PFSK-1 (cell line): ENCODE data around the gene JAG1.

Experiments
- FOXP2 ChIP-seq: optimal IDR thresholded peaks from 2 replicates; pipeline ENCODE3; 2011; ENCODE audit warnings: borderline replicate concordance, control low read depth, inconsistent platforms; ENCODE audit not compliant: insufficient read depth; ENCODE audit errors: extremely low read length, extremely low read depth
- POLR2AphosphoS5 ChIP-seq: IDR thresholded peaks from 2 replicates; pipeline ENCODE4 v1.6.1; 2012; ENCODE audit warnings: low read depth, mild to moderate bottlenecking, control low read depth, low read length, moderate library complexity
- REST ChIP-seq, 2 experiments: IDR thresholded peaks; 2 replicates each; pipeline versions ENCODE4 v1.6.1 to v1.8.0; 2011 to 2012; ENCODE audit warnings: low read depth in 2 of 2, low read length in 2 of 2, control low read depth in 1 of 2, inconsistent platforms in 1 of 2, mild to moderate bottlenecking in 1 of 2, moderate library complexity in 1 of 2; ENCODE audit not compliant: insufficient read depth in 1 of 2
- SIN3A ChIP-seq: IDR thresholded peaks from 2 replicates; pipeline ENCODE4 v1.6.1; 2012; ENCODE audit warnings: mild to moderate bottlenecking, low read length, moderate library complexity, borderline replicate concordance; ENCODE audit not compliant: insufficient read depth
- TAF1 ChIP-seq: IDR thresholded peaks from 2 replicates; pipeline ENCODE4 v1.6.1; 2012; ENCODE audit warnings: low read length, control low read depth, borderline replicate concordance; ENCODE audit not compliant: insufficient read depth

GRCh38 chr20:10611357-10611756 lies 62.4 kb downstream of the JAG1 start:
- no peak for TF ChIP-seq REST (IDR thresholded peaks at IDR 0.05; ENCODE audit: insufficient read depth in 1 of 2, low read depth in 2 of 2, low read length in 2 of 2)
- TF ChIP-seq POLR2AphosphoS5: no peak
- TF ChIP-seq TAF1: no peak
- TF ChIP-seq FOXP2: no peak
- no peak for TF ChIP-seq SIN3A
